OCI-LY1 (cell line): ENCODE data around the gene C20orf173.

Source experiments
- H2AFZ ChIP-seq: fragments of 200-600 bp; sonication (generic), shearing (Covaris generic); 2 replicates; pipeline ENCODE4 v1.6.0; 2014; ENCODE audit warnings: antibody characterized with exemption, mild to moderate bottlenecking, low read length
- H3F3A ChIP-seq: fragments of 200-600 bp; sonication (generic), shearing (Covaris generic); 2 replicates; pipeline ENCODE4 v1.6.0; 2014; ENCODE audit warnings: mild to moderate bottlenecking, antibody characterized with exemption, low read length, moderate library complexity; ENCODE audit not compliant: insufficient read depth
- H3K27ac ChIP-seq: fragments of 200-600 bp; sonication (generic); 2 replicates; pipeline ENCODE4 v1.5.1; 2014; ENCODE audit warnings: low read length, mixed run types, mild to moderate bottlenecking, low read depth; ENCODE audit not compliant: poor library complexity, severe bottlenecking
- H3K27me3 ChIP-seq: fragments of 200-600 bp; sonication (generic); 2 replicates; pipeline ENCODE4 v1.6.0; 2014; ENCODE audit warnings: antibody characterized with exemption, mild to moderate bottlenecking, low read length, moderate library complexity; ENCODE audit not compliant: insufficient read depth
- H3K36me3 ChIP-seq: fragments of 200-600 bp; sonication (generic); 2 replicates; pipeline ENCODE4 v1.6.1; 2014; ENCODE audit warnings: mild to moderate bottlenecking, antibody characterized with exemption, low read length, moderate library complexity, mixed read lengths; ENCODE audit not compliant: insufficient read depth
- H3K4me1 ChIP-seq: fragments of 200-600 bp; sonication (generic); 2 replicates; pipeline ENCODE4 v1.5.1; 2014; ENCODE audit warnings: mild to moderate bottlenecking, low read length, moderate library complexity; ENCODE audit not compliant: insufficient read depth, severe bottlenecking
- H3K4me2 ChIP-seq: fragments of 200-600 bp; sonication (generic), shearing (Covaris generic); 2 replicates; pipeline ENCODE4 v1.6.1; 2014; ENCODE audit warnings: low read length
- H3K4me3 ChIP-seq: fragments of 200-600 bp; sonication (generic); 2 replicates; pipeline ENCODE4 v1.5.1; 2014; ENCODE audit warnings: low read length, low read depth, mild to moderate bottlenecking, mixed read lengths; ENCODE audit not compliant: poor library complexity, severe bottlenecking
- H3K79me2 ChIP-seq: fragments of 200-600 bp; shearing (Covaris generic); 2 replicates; pipeline ENCODE4 v1.6.1; 2016; ENCODE audit warnings: mixed run types, low read length, mixed read lengths; ENCODE audit not compliant: insufficient read depth
- H3K9ac ChIP-seq: fragments of 200-600 bp; sonication (generic), shearing (Covaris generic); 2 replicates; pipeline ENCODE4 v1.6.1; 2014; ENCODE audit warnings: mild to moderate bottlenecking, low read length, mixed read lengths
- H3K9me2 ChIP-seq: fragments of 200-600 bp; sonication (generic), shearing (Covaris generic); 2 replicates; pipeline ENCODE4 v1.6.1; 2014; ENCODE audit warnings: low read depth, mild to moderate bottlenecking, low read length, mixed read lengths
- H3K9me3 ChIP-seq: fragments of 200-600 bp; shearing (Covaris generic); 2 replicates; pipeline ENCODE4 v1.6.1; 2014; ENCODE audit warnings: low read length, mixed read lengths
- H4K20me1 ChIP-seq: fragments of 200-600 bp; sonication (generic), shearing (Covaris generic); 2 replicates; pipeline ENCODE4 v1.6.0; 2016; ENCODE audit warnings: mild to moderate bottlenecking, low read length; ENCODE audit not compliant: insufficient read depth
- CTCF ChIP-seq: fragments of 200-600 bp; sonication (generic), shearing (Covaris generic); IDR thresholded peaks from 2 replicates; pipeline ENCODE4 v1.5.1; 2017; ENCODE audit warnings: mild to moderate bottlenecking, antibody characterized with exemption, low read length, moderate library complexity, mixed read lengths
- EZH2 ChIP-seq: fragments of 200-600 bp; sonication (generic), shearing (Covaris generic); IDR thresholded peaks from 2 replicates; pipeline ENCODE4 v1.8.0; 2017; ENCODE audit warnings: borderline replicate concordance, mixed run types, mild to moderate bottlenecking, antibody characterized with exemption, low read length, moderate library complexity, mixed read lengths

The C20orf173 gene

GRCh38 chr20:35503841-35504561 lies 25.5 kb downstream of the C20orf173 start:
- Histone ChIP-seq H3K36me3 (peaks cover 90% of the 10 kb centered on the region), H3K4me3 (no peak overlapping the region), H3K9ac (no peak overlapping the region), H4K20me1 (no peaks in the 10 kb centered on the region), H3K79me2 (no peaks in the 10 kb centered on the region), H3K9me2 (no peaks in the 10 kb centered on the region), H3K4me1 (peaks cover 19% of the 10 kb centered on the region), H2AFZ (no peak overlapping the region), H3K4me2 (no peak overlapping the region), H3K9me3 (no peaks in the 10 kb centered on the region), H3K27me3 (no peaks in the 10 kb centered on the region), H3K27ac (no peak overlapping the region), H3F3A (no peaks in the 10 kb centered on the region)
- TF ChIP-seq CTCF: no peak
- no peak for TF ChIP-seq EZH2

GRCh38 chr20:35503281-35503680 lies 26.2 kb downstream of the C20orf173 start:
- no peaks in the 10 kb centered on the region for H3K9me3 ChIP-seq
- H3K79me2 ChIP-seq: no peaks in the 10 kb centered on the region
- TF ChIP-seq EZH2 (no peak), CTCF (no peak)
- H4K20me1 ChIP-seq: no peaks in the 10 kb centered on the region
- peaks cover 90% of the 10 kb centered on the region for H3K36me3 ChIP-seq
- no peak overlapping the region for H3K27ac ChIP-seq
- H3K9ac ChIP-seq: no peak overlapping the region
- H2AFZ ChIP-seq: no peak overlapping the region
- no peaks in the 10 kb centered on the region for H3F3A ChIP-seq
- H3K27me3 ChIP-seq: no peaks in the 10 kb centered on the region
- H3K4me3 ChIP-seq: no peak overlapping the region
- H3K9me2 ChIP-seq: no peaks in the 10 kb centered on the region
- no peak overlapping the region for H3K4me2 ChIP-seq
- peaks cover 19% of the 10 kb centered on the region for H3K4me1 ChIP-seq

- TF ChIP-seq CTCF (no peak), EZH2 (no peak)
- Histone ChIP-seq H3K27ac (peak overlapping the region; percentile 46), H3K27me3 (no peaks in the 10 kb centered on the region), H3K4me2 (no peak overlapping the region; the same call in 1 of the 2 replicates), H3K36me3 (peaks cover 90% of the 10 kb centered on the region), H3K9me3 (no peaks in the 10 kb centered on the region), H3K9me2 (no peaks in the 10 kb centered on the region), H3K4me1 (peaks cover 19% of the 10 kb centered on the region), H2AFZ (no peak overlapping the region), H3F3A (no peaks in the 10 kb centered on the region), H4K20me1 (no peaks in the 10 kb centered on the region), H3K79me2 (no peaks in the 10 kb centered on the region), H3K9ac (no peak overlapping the region), H3K4me3 (no peak overlapping the region)
These were observed 27.1 kb downstream of the C20orf173 start for GRCh38 chr20:35502352-35502751.
